HG03060 (cell line): ENCODE data around the gene RAD17.
"Not testable (repeated sequence)": the region's sequence is repeated elsewhere in the genome, so short reads cannot be mapped to it uniquely, and the experiment has no call there.

Experiments used
- ATAC-seq: cut with Tn5 transposase; IDR thresholded peaks from one replicate; pipeline ENCODE4 v1.9.1; 2021; ENCODE audit warnings: low read depth, moderate number of reproducible peaks; ENCODE audit not compliant: unreplicated experiment

Gene RAD17

GRCh38 chr5:69369340-69370121 lies at the start of gene RAD17, which contains the start of the genes AK6 and TAF9:
RAD17 (plus strand) TSS chr5:69369818; CDS start chr5:69372209, 2,391 bp downstream.
AK6 (minus strand) TSS chr5:69369520; CDS start chr5:69369490, 30 bp downstream.
TAF9 (minus strand) TSS chr5:69369520; CDS start chr5:69365737, 3,783 bp downstream.
- peak; percentile 70 for ATAC-seq

- ATAC-seq = no peak
These were observed 43.3 kb upstream of the RAD17 start for GRCh38 chr5:69326365-69326764.

- no peak for ATAC-seq
These were observed 39.6 kb upstream of the RAD17 start for GRCh38 chr5:69329905-69330489.

GRCh38 chr5:69331528-69332445 lies 37.8 kb upstream of the RAD17 start:
- no peak for ATAC-seq

GRCh38 chr5:69333668-69334315 lies 35.8 kb upstream of the RAD17 start:
- ATAC-seq = not testable (repeated sequence)

GRCh38 chr5:69334793-69335268 lies 34.8 kb upstream of the RAD17 start:
- ATAC-seq = no peak

- ATAC-seq = no peak
These were observed 34.2 kb upstream of the RAD17 start for GRCh38 chr5:69335341-69335935.

- ATAC-seq = no peak
These were observed 28.0 kb upstream of the RAD17 start for GRCh38 chr5:69341520-69342161.

- no peak for ATAC-seq
These were observed 26.5 kb upstream of the RAD17 start for GRCh38 chr5:69343083-69343482.

GRCh38 chr5:69350664-69351063 lies 19.0 kb upstream of the RAD17 start:
- no peak for ATAC-seq

- no peak for ATAC-seq
These were observed 9.9 kb upstream of the RAD17 start for GRCh38 chr5:69359699-69360098.

- ATAC-seq = no peak
These were observed 9.2 kb upstream of the RAD17 start for GRCh38 chr5:69360442-69360841.

- ATAC-seq = no peak
These were observed 5.2 kb upstream of the RAD17 start for GRCh38 chr5:69364414-69364813.

GRCh38 chr5:69364850-69365249 lies 4.8 kb upstream of the RAD17 start:
- no peak for ATAC-seq

GRCh38 chr5:69367697-69368279 lies 1.8 kb upstream of the RAD17 start:
- no peak for ATAC-seq

GRCh38 chr5:69368458-69369339 lies 919 bp upstream of the RAD17 start:
- ATAC-seq = peak; percentile 8

GRCh38 chr5:69370335-69370734 lies 717 bp downstream of the RAD17 start:
- not testable (repeated sequence) for ATAC-seq

GRCh38 chr5:69372394-69372793 lies 2.8 kb downstream of the RAD17 start:
- no peak for ATAC-seq
